Cardiac fibroblast (primary cell): ENCODE results near the gene EBP.

Experiments
- DNase-seq, 2 donors: peaks; one replicate each; pipeline versions ENCODE4 v3.0.0 to v3.0.0-alpha.2; 2010; ENCODE audit warnings: low read depth in 2 of 2
- H3K4me3 ChIP-seq, 2 donors: replicated peaks in 1 of 2; 1 replicate in 1 of 2; 2 replicates in 1 of 2; pipeline ENCODE4 v1.5.1; 2011; ENCODE audit warnings: low read depth in 2 of 2, low read length in 2 of 2, mild to moderate bottlenecking in 2 of 2, moderate library complexity in 1 of 2
- TF ChIP-seq, protein P1 (sequence below): IDR thresholded peaks from one replicate; pipeline ENCODE4 v1.5.1; 2011; ENCODE audit warnings: low read depth, mild to moderate bottlenecking, low read length, inconsistent platforms

Gene EBP

DNA sequence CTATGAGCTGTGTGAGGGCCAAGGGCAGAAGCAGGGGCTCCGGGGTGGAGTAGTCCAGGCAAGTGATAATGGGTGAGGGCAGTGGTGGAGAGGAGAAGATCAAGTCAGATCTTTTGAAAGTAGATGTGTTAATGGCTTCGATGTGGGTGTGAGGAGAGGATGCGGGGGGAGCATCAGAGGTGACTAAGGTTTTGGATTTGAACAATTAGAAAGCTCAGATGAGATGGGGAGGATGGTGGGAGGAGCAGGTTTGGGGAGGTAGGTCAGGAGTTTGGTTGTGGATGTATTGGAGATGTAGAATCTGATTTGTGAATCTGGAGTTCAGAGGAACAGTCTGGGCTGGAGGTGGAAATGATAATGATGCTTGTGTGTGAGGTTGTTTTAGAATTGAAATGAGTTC lies 41.0 kb upstream of the EBP start:
- TF ChIP-seq, protein P1, sequence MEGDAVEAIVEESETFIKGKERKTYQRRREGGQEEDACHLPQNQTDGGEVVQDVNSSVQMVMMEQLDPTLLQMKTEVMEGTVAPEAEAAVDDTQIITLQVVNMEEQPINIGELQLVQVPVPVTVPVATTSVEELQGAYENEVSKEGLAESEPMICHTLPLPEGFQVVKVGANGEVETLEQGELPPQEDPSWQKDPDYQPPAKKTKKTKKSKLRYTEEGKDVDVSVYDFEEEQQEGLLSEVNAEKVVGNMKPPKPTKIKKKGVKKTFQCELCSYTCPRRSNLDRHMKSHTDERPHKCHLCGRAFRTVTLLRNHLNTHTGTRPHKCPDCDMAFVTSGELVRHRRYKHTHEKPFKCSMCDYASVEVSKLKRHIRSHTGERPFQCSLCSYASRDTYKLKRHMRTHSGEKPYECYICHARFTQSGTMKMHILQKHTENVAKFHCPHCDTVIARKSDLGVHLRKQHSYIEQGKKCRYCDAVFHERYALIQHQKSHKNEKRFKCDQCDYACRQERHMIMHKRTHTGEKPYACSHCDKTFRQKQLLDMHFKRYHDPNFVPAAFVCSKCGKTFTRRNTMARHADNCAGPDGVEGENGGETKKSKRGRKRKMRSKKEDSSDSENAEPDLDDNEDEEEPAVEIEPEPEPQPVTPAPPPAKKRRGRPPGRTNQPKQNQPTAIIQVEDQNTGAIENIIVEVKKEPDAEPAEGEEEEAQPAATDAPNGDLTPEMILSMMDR = no peak
- H3K4me3 ChIP-seq = no peak overlapping the region
- no peak for DNase-seq

DNA sequence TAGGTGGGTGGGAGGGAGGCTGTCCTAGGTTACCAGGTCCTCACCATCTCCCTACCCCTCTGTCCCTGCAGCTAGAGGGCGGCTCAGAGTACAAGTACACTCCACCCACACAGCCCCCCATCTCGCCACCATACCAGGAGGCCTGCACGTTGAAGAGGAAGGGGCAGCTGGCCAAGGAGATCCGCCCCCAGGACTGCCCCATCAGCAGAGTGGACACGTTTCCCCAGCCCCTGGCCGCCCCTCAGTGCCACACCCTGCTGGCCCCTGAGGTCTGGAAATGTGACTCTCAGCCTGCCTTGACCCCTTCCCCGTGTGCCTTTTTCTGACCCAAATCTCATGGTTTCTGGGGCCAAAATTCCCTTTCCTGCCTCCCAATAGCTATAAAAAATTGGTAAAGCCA lies 39.1 kb upstream of the EBP start:
- no peak overlapping the region for H3K4me3 ChIP-seq
- no peak for DNase-seq
- TF ChIP-seq, protein P1 = no peak

DNA sequence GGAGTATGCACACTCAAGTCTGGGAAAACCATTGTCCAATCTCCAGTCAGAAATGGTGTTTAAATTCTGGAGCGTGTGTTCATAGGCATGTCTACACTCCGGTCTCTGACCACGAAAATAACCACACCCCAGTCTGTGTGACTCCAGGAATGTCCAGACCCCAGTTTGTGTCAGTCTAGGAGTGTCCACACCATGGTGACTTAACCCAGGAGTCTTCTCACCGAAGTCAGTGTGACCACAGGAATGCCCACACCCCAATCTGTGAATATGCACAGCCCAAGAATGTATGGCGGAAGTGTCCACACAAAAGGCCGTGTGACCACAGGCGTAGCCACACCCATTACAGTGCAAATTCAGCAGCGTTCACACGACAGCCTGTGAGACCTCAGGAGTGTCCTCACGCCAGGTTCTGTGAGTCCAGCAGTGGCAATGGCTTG lies 34.2 kb upstream of the EBP start:
- no peak overlapping the region for H3K4me3 ChIP-seq
- peak; percentile 89 to 99 for DNase-seq
- TF ChIP-seq, protein P1 = no peak

DNA sequence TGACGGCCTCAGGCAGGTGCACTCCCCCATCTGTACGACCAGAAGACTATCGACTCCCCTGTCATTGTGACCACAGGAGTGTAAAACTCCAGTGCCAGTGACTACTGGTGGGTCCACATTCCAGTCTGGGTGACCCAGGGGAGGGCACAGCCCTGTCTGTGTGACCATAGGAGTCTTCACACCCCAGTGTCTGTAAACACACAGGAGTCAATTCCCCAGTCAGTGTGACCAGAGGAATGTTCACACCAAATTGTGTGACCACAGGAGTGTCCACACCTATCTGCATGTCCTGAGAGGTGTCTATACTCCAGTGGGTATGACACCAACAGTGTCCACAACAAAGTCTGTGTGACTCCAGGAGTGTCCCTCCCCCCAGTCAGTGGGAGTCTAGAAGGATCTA lies 33.6 kb upstream of the EBP start:
- TF ChIP-seq, protein P1 = no peak
- DNase-seq = no peak
- H3K4me3 ChIP-seq = no peak overlapping the region

DNA sequence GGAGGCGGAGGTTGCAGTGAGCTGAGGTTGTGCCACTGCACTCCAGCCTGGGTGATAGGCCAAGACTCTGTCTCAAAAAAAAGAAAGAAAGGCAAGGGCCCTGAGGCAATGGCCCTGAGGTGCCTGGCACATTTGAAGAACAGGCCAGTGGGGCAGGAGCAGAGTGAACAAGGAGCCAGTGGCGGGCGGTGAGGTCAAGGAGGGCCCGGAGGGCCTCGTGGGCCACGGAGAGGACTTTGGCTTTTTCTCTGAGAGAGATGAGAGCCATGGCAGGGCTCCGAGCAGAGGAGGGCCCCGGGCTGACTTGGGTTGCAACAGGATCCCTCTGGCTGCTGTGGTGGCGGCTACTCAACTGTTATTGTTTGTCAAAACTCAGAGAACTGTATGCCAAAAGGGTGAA lies 32.3 kb upstream of the EBP start:
- no peak for DNase-seq
- no peak overlapping the region for H3K4me3 ChIP-seq
- TF ChIP-seq, protein P1 = no peak

DNA sequence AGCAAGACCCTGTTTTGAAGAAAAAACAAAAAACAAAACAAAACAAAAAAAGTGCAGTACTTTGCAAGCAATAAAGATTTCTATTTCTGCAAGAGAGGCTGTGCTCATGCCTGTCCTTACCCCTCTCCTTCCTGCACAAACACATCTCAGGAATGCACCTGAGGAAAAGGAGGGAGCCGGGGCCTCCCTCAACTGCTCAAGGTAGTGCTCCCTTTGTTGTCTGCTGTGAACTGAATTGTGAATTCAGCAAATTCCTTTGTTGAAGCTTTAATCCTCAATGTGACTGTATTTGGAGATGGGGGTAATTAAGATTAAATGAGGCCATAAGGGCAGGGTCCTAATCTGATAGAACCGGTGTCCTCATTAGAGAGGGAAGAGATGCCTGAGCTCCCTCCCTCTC lies 31.7 kb upstream of the EBP start:
- TF ChIP-seq, protein P1 = no peak
- no peak overlapping the region for H3K4me3 ChIP-seq
- DNase-seq = no peak

DNA sequence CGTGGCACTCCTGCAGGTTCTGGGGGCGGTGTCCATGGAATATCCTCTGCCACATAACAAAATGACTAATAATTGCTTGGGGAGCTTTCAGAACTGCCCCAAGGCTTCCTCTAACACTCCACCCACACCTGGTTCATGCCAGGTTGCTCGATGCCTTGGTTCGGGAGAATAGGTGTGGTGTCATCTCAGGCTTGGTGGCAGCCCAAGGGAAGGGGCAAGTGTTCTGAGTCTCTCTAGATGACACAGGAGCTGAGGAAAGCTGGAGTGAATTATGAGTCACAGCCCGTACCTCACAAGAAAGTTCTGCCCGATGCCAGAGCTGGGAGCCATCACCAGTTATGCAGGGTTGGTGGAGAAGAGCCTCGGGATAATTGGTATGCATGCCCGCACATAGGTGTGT lies 30.9 kb upstream of the EBP start:
- H3K4me3 ChIP-seq = no peak overlapping the region
- peak in 1 of 2 donors; percentile 40 for DNase-seq
- TF ChIP-seq, protein P1 = no peak
